Panc1 (cell line): ENCODE results near the gene CLPX.

ENCODE experiments used
- CTCF ChIP-seq: fragments of 450-650 bp; IDR thresholded peaks from 2 replicates; pipeline ENCODE4 v1.5.1; 2017; ENCODE audit warnings: mild to moderate bottlenecking
- POLR2AphosphoS5 ChIP-seq: IDR thresholded peaks from 2 replicates; pipeline ENCODE4 v1.6.1; 2012; ENCODE audit warnings: mild to moderate bottlenecking, low read depth, low read length, moderate library complexity
- REST ChIP-seq, 2 experiments: IDR thresholded peaks; 2 replicates each; pipeline ENCODE4 v1.6.1; 2011 to 2012; ENCODE audit warnings: low read depth in 2 of 2, control low read depth in 1 of 2, low read length in 1 of 2, mild to moderate bottlenecking in 1 of 2, moderate library complexity in 1 of 2; ENCODE audit not compliant: insufficient read depth in 1 of 2
- SIN3A ChIP-seq: IDR thresholded peaks from 2 replicates; pipeline ENCODE4 v1.6.1; 2012; ENCODE audit warnings: low read depth, mild to moderate bottlenecking, low read length, moderate library complexity, borderline replicate concordance; ENCODE audit not compliant: insufficient read depth

GRCh38 chr15:65211482-65211982 is 26.4 kb upstream of the CLPX start:
- TF ChIP-seq REST (IDR thresholded peaks at IDR 0.05; ENCODE audit: insufficient read depth in 1 of 2, low read depth in 2 of 2, low read length in 1 of 2) = no peak
- TF ChIP-seq CTCF = no peak
- TF ChIP-seq POLR2AphosphoS5 = no peak
- TF ChIP-seq SIN3A = no peak
